ENCODE data around the gene DCTN5.

DCTN5 gene

GRCh38 chr16:23666571-23667354, 25.5 kb downstream of the DCTN5 start:
- DNase-seq, result no peak

- DNase-seq, result no peak
These were observed 26.0 kb downstream of the DCTN5 start for GRCh38 chr16:23667355-23667659.

DNA sequence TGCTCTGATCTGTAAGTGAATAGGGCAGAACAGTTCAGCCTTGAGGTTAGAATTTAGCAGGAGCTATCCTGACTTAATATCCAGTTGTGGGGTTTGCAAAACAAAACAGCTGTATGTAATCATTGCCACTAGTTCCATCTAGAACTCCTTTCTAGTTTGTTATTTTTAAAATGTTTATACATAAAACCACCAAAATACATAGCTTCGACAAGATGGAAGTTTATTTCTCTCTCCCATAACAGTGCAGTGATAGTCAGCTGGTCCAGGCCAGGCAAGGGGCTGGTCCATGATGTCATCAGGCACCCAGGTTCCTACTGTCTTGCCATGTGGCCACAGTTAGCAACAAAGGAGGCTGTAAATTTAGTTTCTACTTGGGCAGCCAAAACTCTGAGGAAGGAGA, 27.0 kb downstream of the DCTN5 start:
- no peak for DNase-seq

- no peak for DNase-seq
These were observed 27.6 kb downstream of the DCTN5 start for GRCh38 chr16:23668873-23669272.

- DNase-seq, result no peak
These were observed 29.0 kb downstream of the DCTN5 start for GRCh38 chr16:23670137-23670776.

- DNase-seq, result no peak
These were observed 32.8 kb downstream of the DCTN5 start for GRCh38 chr16:23673971-23674614.

DNA sequence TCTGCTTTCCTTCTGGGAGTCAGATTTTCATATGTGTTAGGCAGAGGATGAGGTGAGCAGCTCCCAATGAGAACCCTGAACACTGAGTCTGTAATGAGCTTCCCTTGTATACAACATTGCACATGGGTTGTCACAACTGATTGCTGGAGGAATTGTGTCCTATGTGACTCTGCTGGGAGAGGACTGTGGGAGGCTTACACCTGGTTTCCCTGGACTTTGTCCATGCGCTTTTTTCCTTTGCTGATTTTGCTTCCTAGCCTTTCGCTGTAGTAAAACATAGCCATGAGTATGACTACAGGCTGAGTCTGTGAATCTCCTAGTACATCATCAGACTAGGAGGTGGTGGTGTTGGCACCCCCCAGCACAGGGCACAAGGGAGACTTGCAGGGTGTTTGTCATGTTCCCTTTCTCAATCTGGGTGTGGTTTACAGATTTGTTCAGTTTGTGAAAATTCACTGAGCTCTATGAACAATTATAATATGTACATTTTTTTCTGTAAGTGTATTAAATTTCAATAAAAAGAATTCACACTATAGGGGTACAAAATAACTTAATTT, 35.7 kb downstream of the DCTN5 start:
- no peak for DNase-seq

- DNase-seq, result peak; percentile 88 to 90
These were observed 37.4 kb downstream of the DCTN5 start, which contains the start of gene PLK1 for GRCh38 chr16:23678430-23679273. TSS of gene PLK1 (plus strand) at chr16:23678889. CDS start at chr16:23678933, 44 bp downstream.

DNA sequence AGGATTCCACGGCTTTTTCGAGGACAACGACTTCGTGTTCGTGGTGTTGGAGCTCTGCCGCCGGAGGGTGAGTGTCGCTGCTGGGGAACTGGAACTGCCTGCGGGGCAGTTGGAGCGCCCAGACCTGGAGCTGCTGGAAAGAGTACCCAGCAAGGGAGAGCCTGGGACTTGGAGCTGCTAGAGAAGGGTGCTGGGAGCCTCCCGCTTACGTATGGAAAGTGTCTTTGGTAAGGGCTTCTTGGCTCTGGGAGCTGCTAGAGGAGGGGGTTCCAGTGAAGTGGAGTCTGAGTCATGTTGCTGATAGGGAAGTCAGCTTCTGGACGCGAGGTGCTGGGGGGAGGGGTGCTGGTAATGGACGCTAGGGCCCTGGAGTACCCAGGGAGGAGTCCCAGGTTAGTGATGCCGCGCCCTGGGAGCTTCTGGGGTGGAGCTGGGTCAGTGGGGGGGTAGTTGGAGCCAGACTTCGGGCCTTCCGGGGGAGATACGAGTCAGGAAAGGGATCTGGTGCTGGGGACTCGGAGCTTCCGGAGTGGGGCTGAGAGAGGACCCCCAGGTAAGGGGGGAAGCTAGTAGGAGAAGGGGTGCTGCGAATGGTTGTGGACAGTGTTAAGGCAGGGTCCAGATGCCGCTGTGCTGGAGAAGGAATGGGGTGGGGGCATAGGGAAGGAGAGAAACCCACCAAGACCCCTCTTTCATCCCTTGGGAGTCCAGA, 38.2 kb downstream of the DCTN5 start:
- peak in 1 of 2 experiments; percentile 4 for DNase-seq

DNA sequence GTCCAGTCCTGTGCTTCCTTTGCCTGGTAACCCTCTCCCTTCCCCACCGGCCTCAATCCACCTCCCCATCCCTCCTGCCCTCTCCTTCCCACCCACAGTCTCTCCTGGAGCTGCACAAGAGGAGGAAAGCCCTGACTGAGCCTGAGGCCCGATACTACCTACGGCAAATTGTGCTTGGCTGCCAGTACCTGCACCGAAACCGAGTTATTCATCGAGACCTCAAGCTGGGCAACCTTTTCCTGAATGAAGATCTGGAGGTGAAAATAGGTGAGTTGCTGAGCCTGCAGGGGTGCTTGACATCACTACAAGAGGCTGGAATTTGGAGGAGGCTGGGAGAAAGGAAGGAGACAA, 38.7 kb downstream of the DCTN5 start:
- DNase-seq, result no peak

DNA sequence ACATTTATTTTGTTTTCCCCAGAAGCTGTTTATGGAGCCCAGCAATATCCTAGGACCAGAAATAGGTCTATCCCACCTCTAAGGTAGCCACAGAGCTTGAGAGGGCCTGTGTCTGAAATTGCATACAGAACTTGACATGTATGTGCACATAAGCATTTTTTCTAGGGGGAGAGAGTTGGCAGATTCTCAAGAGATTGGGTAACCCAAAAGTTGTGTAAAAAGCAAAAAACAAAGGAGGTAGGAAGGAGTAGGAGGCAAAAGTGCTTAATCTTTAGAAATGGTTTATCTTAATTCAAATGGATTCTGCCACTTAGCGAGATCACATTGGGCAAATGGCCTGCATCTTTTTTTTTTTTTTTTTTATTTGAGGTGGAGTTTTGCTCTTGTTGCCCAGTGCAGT, 40.9 kb downstream of the DCTN5 start:
- no peak for DNase-seq

DNA sequence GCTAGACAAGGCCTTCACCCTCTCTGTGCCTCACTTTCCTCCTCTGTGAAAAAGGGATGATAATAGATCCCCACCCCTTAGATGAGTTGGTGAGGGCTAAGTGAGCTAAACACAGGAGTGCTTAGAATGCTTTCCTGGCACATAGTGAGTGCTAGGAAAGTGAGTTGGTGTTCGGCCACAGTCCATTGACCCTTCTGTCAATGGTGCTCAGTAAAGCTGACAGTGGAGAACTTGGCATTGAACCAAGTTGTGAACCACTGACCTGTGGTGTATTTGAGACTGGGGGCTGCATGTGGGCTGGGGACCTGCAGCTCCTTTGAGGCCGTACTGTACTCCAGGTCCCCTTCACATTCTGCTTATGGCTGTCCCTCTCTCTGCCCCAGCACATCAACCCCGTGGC, 42.2 kb downstream of the DCTN5 start:
- DNase-seq, result no peak

DNA sequence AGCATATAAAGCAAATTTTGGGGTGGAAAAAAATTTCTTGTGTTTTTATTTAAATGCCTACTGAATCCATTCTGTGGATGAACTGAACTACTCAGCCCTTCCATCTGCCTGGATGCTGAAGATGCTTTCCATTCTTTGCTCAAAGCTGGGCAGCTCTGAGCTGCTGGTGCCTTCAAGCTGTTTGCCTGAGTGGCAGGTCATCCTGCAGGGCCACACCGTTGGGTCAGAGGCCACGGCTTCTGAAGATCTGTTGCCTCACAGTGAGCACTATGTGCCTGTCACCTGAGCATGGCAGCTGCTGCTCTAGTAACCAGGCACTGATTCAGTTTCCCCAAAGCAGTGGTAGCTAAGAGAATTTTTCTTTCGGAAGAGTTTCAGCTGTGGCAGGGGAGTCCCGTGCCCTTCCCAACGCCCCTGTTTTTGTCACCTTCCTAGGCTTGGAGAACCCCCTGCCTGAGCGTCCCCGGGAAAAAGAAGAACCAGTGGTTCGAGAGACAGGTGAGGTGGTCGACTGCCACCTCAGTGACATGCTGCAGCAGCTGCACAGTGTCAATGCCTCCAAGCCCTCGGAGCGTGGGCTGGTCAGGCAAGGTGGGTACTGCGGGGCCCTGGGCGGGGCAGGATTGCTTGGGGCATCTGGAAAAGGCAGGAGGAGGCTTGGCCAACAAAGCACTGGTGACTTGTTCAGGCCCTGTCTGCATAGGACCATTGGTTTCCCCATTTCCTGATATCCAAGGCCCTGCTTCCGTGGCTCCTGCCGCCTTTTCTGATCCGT, 46.0 kb downstream of the DCTN5 start:
- DNase-seq, result no peak

DNA sequence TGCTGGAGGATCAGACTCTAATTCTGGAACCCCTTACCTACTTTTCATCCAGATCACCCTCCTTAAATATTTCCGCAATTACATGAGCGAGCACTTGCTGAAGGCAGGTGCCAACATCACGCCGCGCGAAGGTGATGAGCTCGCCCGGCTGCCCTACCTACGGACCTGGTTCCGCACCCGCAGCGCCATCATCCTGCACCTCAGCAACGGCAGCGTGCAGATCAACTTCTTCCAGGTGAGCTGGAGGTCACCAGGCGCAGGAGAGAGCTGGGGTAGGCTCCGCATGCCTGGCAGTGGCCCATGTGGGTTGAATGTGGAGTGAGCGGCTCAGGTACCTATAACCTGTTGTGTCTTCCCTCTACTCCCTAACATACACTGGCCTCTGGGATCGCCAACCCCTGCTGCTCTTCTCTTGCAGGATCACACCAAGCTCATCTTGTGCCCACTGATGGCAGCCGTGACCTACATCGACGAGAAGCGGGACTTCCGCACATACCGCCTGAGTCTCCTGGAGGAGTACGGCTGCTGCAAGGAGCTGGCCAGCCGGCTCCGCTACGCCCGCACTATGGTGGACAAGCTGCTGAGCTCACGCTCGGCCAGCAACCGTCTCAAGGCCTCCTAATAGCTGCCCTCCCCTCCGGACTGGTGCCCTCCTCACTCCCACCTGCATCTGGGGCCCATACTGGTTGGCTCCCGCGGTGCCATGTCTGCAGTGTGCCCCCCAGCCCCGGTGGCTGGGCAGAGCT, 48.3 kb downstream of the DCTN5 start:
- DNase-seq, result no peak

DNA sequence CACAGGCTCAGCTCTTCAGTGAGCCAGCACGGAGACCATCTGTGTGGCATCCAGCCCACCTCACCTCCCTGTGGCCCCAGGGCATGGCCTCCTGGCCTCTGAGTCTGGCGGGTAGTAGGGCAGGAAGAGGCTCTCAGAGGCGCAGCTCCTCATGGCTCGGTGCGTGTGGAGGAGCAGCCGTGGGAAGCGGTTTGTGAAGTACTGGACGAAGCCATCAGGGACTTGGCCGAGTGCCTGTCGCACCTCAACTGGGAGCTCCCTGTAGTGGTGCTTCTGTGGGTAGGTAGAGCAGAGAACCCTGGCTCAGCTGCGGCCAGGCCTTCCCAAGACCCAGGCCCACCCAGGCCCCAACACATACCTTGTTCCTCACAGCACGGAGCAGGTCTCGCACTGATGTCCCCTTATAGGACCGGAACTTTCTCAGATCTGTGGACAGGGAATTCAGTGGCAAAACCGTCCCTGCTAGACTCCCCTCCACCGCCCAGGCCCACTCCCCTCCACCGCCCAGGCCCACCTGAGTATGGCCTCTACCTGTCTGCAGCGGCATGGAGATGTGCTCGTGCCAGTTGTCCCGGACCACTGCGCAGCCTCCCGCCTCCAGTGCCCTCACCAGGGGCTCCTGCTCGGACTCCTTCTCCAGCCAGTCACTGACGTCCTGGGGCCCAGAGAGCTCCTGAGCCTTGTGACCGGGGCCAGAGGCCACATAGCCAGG, 49.7 kb downstream of the DCTN5 start:
- no peak for DNase-seq

GRCh38 chr16:23691483-23692189, 50.4 kb downstream of the DCTN5 start:
- DNase-seq, result no peak

- DNase-seq, result no peak
These were observed 51.0 kb downstream of the DCTN5 start for GRCh38 chr16:23692190-23692837.

DNA sequence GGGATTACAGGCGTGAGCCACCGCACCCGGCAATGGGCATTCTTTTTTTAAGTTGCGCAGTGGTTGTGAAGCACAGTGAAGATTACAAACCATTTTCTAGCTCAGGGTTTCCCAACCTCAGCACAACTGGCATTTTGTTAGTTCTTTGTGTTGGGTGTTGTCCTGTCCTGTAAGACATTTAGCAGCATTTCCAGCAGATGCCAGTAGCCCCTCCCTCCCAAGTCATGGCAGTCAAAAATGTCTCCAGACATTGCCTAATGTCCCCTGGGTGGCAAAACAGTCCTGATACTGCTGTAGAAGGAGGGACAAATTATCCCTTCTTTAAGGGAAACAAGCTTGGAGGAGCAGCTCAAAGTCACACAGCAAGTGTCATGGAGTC, 53.0 kb downstream of the DCTN5 start:
- no peak for DNase-seq
